HepG2 (cell line): ENCODE data around the gene THAP3. TPM values are rescaled to one million over a fixed set of nuclear protein-coding genes. Genes with fewer than 3 reads are reported as not detected.

Experiments
- ATAC-seq: fragments of 200-7000 bp; cut with Tn5 transposase; 3 replicates; pipeline ENCODE4 v1.9.1; 2020; ENCODE audit warnings: mild to moderate bottlenecking, moderate library complexity
- BruUV-seq: library from RNA; stranded (reverse); fragments of 400-500 nt; replicated peaks from 2 replicates; lab custom pipeline; 2021; lab: Mats Ljungman, UMichigan
- CTCF ChIA-PET: fragments of 300-600 bp; formaldehyde crosslinking; extraction: SDS; loops from one replicate; lab custom pipeline; 2021; ENCODE audit warnings: low total read pairs, inconsistent platforms, low intra/inter-chr PET ratio; lab: Yijun Ruan, JAX
- POLR2A ChIA-PET: fragments of 350-600 bp; sonication (Branson Sonifier 250); formaldehyde crosslinking; loops from one replicate; lab custom pipeline; 2020; ENCODE audit warnings: antibody characterized with exemption, inconsistent platforms; lab: Yijun Ruan, JAX
- DNase-seq: peaks from one replicate; pipeline ENCODE4 v3.0.0-alpha.2; 2015; ENCODE audit warnings: low spot score
- FAIRE-seq: peaks from 3 replicates; lab custom pipeline; 2011; peaks lifted over from hg19 to GRCh38; lab: Jason Lieb, UNC
- H2AFZ ChIP-seq: one replicate; pipeline ENCODE4 v1.6.1; 2011; ENCODE audit warnings: low read length, inconsistent platforms
- H3K27ac ChIP-seq: fragments of 300-600 bp; 3 replicates; pipeline ENCODE4 v1.8.0; 2011; ENCODE audit warnings: mixed run types, mild to moderate bottlenecking, mixed read lengths, low read length, inconsistent platforms; ENCODE audit not compliant: insufficient read depth; ENCODE audit errors: extremely low read length
- H3K27me3 ChIP-seq, 2 experiments: fragments of 200-600 bp in 1 of 2; 2 replicates in 1 of 2; 3 replicates in 1 of 2; pipeline versions ENCODE4 v1.6.0 to v1.8.0; 2011; ENCODE audit warnings: low read length in 2 of 2, mild to moderate bottlenecking in 2 of 2, moderate library complexity in 2 of 2, inconsistent platforms in 1 of 2; ENCODE audit not compliant: insufficient read depth in 2 of 2, control insufficient read depth in 1 of 2
- H3K36me3 ChIP-seq, 2 experiments: fragments of 200-600 bp in 1 of 2; replicated peaks in 1 of 2; 2 replicates in 1 of 2; 3 replicates in 1 of 2; pipeline versions ENCODE4 v1.5.1 to v1.8.0; 2011; ENCODE audit warnings: low read length in 2 of 2, inconsistent platforms in 1 of 2; ENCODE audit not compliant: insufficient read depth in 2 of 2, control insufficient read depth in 1 of 2
- H3K4me1 ChIP-seq: 2 replicates; pipeline ENCODE4 v1.5.1; 2012; ENCODE audit warnings: low read length, inconsistent platforms; ENCODE audit not compliant: insufficient read depth
- H3K4me2 ChIP-seq: 2 replicates; pipeline ENCODE4 v1.6.0; 2011; ENCODE audit warnings: low read depth, low read length, inconsistent platforms
- H3K4me3 ChIP-seq, 3 experiments: fragments of 200-600 bp in 1 of 3; sonication (generic), shearing (Covaris generic) in 1 of 3; replicated peaks in 1 of 3; 2 replicates each; pipeline ENCODE4 v1.5.1; 2011 to 2016; ENCODE audit warnings: low read length in 3 of 3, inconsistent platforms in 2 of 3, low read depth in 2 of 3, mild to moderate bottlenecking in 2 of 3, control low read depth in 1 of 3, mixed read lengths in 1 of 3; ENCODE audit not compliant: insufficient read depth in 1 of 3
- H3K79me2 ChIP-seq: one replicate; pipeline ENCODE4 v1.6.1; 2011; ENCODE audit warnings: low read length, inconsistent platforms; ENCODE audit not compliant: insufficient read depth
- H3K9ac ChIP-seq: 2 replicates; pipeline ENCODE4 v1.6.0; 2011; ENCODE audit warnings: mild to moderate bottlenecking, low read depth, low read length, inconsistent platforms; ENCODE audit not compliant: insufficient read depth
- H3K9me3 ChIP-seq: 2 replicates; pipeline ENCODE4 v1.5.1; 2012; ENCODE audit warnings: mild to moderate bottlenecking, low read length
- H4K20me1 ChIP-seq: 2 replicates; pipeline ENCODE4 v1.6.0; 2011; ENCODE audit warnings: inconsistent platforms, mild to moderate bottlenecking, low read length, moderate library complexity; ENCODE audit not compliant: insufficient read depth
- AGO1 ChIP-seq: fragments of 200-400 bp; formaldehyde crosslinking; IDR thresholded peaks from 2 replicates; pipeline ENCODE4 v1.6.1; 2017; ENCODE audit warnings: mild to moderate bottlenecking, low read depth, low read length, moderate library complexity; ENCODE audit not compliant: poor library complexity, severe bottlenecking
- AGO2 ChIP-seq: fragments of 200-400 bp; formaldehyde crosslinking; optimal IDR thresholded peaks from 2 replicates; pipeline ENCODE3; 2017; ENCODE audit warnings: mild to moderate bottlenecking, low read depth, low read length, moderate library complexity
- NAIF1 ChIP-seq: sonication (generic); formaldehyde crosslinking; IDR thresholded peaks from 2 replicates; pipeline ENCODE4 v1.5.0; 2020; ENCODE audit warnings: mild to moderate bottlenecking, missing genetic modification reagents, borderline replicate concordance
- NFIC ChIP-seq: IDR thresholded peaks from 2 replicates; pipeline ENCODE4 v1.6.1; 2012; ENCODE audit warnings: mild to moderate bottlenecking, low read length, inconsistent platforms
- POLR2G ChIP-seq: fragments of 200-400 bp; formaldehyde crosslinking; IDR thresholded peaks from 2 replicates; pipeline ENCODE4 v1.6.1; 2018; ENCODE audit warnings: mild to moderate bottlenecking, low read depth, low read length, moderate library complexity
- RBFOX2 ChIP-seq: fragments of 200-400 bp; formaldehyde crosslinking; IDR thresholded peaks from 2 replicates; pipeline ENCODE4 v1.6.1; 2017; ENCODE audit warnings: low read depth, mild to moderate bottlenecking, low read length
- ZNF687 ChIP-seq: sonication (generic); formaldehyde crosslinking; IDR thresholded peaks from 2 replicates; pipeline ENCODE4 v1.5.1; 2020; ENCODE audit warnings: mild to moderate bottlenecking, missing genetic modification reagents, moderate library complexity
- WGBS: methylation state at CpG from one replicate; pipeline ENCODE4 v1.1.6; 2017; ENCODE audit warnings: low lambda C conversion rate; 5-methylcytosine and 5-hydroxymethylcytosine counted together
- in situ Hi-C: cut with HindIII; loops from 2 replicates; pipeline ENCODE4 v1.10.0; 2017; ENCODE audit warnings: low pct_unique_long_range_greater_than_20kb; ENCODE audit not compliant: extremely low pct_ligation_motif_present
- intact Hi-C: fragments of 100-400 bp; cut with micrococcal nuclease; formaldehyde crosslinking; loops from one replicate; pipeline ENCODE4 v1.10.0; 2022; ENCODE audit not compliant: unreplicated experiment
- polyA plus RNA-seq, 8 experiments: library from polyadenylated mRNA; depleted of rRNA in 3 of 8; stranded (reverse) in 7 of 8; unstranded in 1 of 8; fragments of >200 nt; fragmentation: Illumina TruSeq in 4 of 8; extraction: Trizol in 4 of 8; gene quantifications; 2 replicates each; pipeline versions ENCODE4 v1.2.1 to v1.2.3, GENCODE V29; 2011 to 2016; ENCODE audit warnings: low read depth in 4 of 8, missing spikeins in 1 of 8, mixed read lengths in 1 of 8; ENCODE audit not compliant: insufficient read depth in 1 of 8
- total RNA-seq, 5 experiments: library from RNA; depleted of rRNA; stranded (reverse); fragments of >200 nt; fragmentation: Illumina TruSeq; extraction: Trizol; gene quantifications; 2 replicates each; pipeline ENCODE4 v1.2.3, GENCODE V29; 2016; ENCODE audit warnings: low read depth in 1 of 5
- TF ChIP-seq, protein P1 (sequence below): sonication (generic); formaldehyde crosslinking; IDR thresholded peaks from 2 replicates; pipeline ENCODE4 v1.8.1; 2023; ENCODE audit warnings: mild to moderate bottlenecking, inconsistent platforms, moderate library complexity, missing genetic modification reagents, borderline replicate concordance
- TF ChIP-seq, protein P2 (sequence below), 2 experiments: sonication (generic) in 1 of 2; formaldehyde crosslinking in 1 of 2; IDR thresholded peaks; 2 replicates each; pipeline versions ENCODE4 v1.4.0 to v1.6.1; 2016 to 2020; ENCODE audit warnings: borderline replicate concordance in 1 of 2, low read depth in 1 of 2, mild to moderate bottlenecking in 1 of 2, missing genetic modification reagents in 1 of 2

Gene THAP3
- total and polyA plus RNA-seq, 2 of the 13 experiments (the other 11 are each of a cell fraction or from before 2014, with no cell fraction given), result 10.3 to 14.9 TPM

DNA sequence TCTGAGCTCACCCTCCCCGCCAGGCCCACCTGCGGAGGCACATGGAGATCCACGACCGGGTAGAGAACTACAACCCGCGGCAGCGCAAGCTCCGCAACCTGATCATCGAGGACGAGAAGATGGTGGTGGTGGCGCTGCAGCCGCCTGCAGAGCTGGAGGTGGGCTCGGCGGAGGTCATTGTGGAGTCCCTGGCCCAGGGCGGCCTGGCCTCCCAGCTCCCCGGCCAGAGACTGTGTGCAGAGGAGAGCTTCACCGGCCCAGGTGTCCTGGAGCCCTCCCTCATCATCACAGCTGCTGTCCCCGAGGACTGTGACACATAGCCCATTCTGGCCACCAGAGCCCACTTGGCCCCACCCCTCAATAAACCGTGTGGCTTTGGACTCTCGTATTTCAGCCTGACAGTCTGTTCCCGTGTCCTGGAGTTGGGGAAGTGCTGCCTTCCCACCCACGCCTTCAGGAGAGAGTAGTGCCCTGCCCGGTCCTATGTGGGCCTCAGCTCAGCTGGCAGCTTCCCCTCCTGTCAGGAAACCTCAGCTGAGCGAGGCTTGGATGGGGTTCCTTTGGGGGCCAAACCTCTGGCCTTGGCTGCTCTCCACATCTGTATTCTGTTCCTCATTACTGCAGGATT lies 35.7 kb upstream of the THAP3 start:
- Histone ChIP-seq H2AFZ (no peak overlapping the region), H3K27ac (no peak overlapping the region), H3K4me1 (no peaks in the 10 kb centered on the region), H3K79me2 (peaks cover 1% of the 10 kb centered on the region), H3K27me3 (no peaks in the 10 kb centered on the region), H3K9me3 (no peaks in the 10 kb centered on the region), H4K20me1 (peaks cover 11% of the 10 kb centered on the region), H3K4me2 (no peak overlapping the region), H3K36me3 (peaks cover 25 to 51% of the 10 kb centered on the region in 2 experiments), H3K9ac (no peak overlapping the region), H3K4me3 (no peak overlapping the region)
- ChIA-PET POLR2A (interaction anchor here (0.8 to 2.2 kb wide), 4 partner anchors 9 to 15 kb away, joined by 3 to 8 read pairs (median 4); partner anchors contain the start of genes KLHL21 and ZBTB48), CTCF (no interaction called here)
- DNase-seq (no peak), ATAC-seq (peak; percentile 4), FAIRE-seq (no peak)
- no TSS peak for BruUV-seq
- WGBS, result 98% methylated on average over 12 of the region's 24 CpGs
- in situ Hi-C loops, result no loop called here
- intact Hi-C loops, result no loop called here
- TF ChIP-seq RBFOX2 (peak; percentile 68; the same call in 1 of the 2 replicates), NAIF1 (CRISPR knock-in tag) (no peak), POLR2G (peak; percentile 14; the same call in 1 of the 2 replicates), AGO2 (peak; percentile 92), ZNF687 (0 out of 2 replicates have a peak, but pooled peaks have one; percentile 3), AGO1 (peak; percentile 53), NFIC (no peak)
- TF ChIP-seq, protein P1, sequence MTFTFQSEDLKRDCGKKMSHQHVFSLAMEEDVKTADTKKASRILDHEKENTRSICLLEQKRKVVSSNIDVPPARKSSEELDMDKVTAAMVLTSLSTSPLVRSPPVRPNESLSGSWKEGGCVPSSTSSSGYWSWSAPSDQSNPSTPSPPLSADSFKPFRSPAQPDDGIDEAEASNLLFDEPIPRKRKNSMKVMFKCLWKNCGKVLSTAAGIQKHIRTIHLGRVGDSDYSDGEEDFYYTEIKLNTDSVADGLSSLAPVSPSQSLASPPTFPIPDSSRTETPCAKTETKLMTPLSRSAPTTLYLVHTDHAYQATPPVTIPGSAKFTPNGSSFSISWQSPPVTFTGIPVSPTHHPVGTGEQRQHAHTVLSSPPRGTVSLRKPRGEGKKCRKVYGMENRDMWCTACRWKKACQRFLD (CRISPR knock-in tag), result no peak
- TF ChIP-seq, protein P2, sequence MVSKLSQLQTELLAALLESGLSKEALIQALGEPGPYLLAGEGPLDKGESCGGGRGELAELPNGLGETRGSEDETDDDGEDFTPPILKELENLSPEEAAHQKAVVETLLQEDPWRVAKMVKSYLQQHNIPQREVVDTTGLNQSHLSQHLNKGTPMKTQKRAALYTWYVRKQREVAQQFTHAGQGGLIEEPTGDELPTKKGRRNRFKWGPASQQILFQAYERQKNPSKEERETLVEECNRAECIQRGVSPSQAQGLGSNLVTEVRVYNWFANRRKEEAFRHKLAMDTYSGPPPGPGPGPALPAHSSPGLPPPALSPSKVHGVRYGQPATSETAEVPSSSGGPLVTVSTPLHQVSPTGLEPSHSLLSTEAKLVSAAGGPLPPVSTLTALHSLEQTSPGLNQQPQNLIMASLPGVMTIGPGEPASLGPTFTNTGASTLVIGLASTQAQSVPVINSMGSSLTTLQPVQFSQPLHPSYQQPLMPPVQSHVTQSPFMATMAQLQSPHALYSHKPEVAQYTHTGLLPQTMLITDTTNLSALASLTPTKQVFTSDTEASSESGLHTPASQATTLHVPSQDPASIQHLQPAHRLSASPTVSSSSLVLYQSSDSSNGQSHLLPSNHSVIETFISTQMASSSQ (IDR thresholded peaks at IDR 0.05; ENCODE audit: low read depth), result no peak
- TF ChIP-seq, protein P2 (CRISPR knock-in tag; IDR thresholded peaks at IDR 0.05; ENCODE audit: borderline replicate concordance), result no peak
